ENCODE results near the gene PGAP6. TPM values are rescaled to one million over a fixed set of nuclear protein-coding genes. Genes with fewer than 3 reads are reported as not detected.

Gene PGAP6
- total RNA-seq, 1 donor from 2014 or later = 44.2 TPM

GRCh38 chr16:370443-370842 is 11.3 kb downstream of the PGAP6 start, which contains the start of gene MRPL28:
Gene MRPL28 (minus strand): TSS chr16:370538. CDS start chr16:370218, 320 bp downstream.
- Histone ChIP-seq H3K36me3 (ENCODE audit: control insufficient read depth, insufficient read depth, low read length) (peaks cover 11% of the 10 kb centered on the region), H3K27me3 (ENCODE audit: control insufficient read depth, insufficient read depth, low read length) (no peaks in the 10 kb centered on the region), H3K4me3 (ENCODE audit: low read depth, low read length) (peak within 1 kb of the TSS; percentile 40)
- FAIRE-seq (no peak), DNase-seq (ENCODE audit: low read depth) (peak; percentile 84)
- no peak for TF ChIP-seq CTCF (IDR thresholded peaks at IDR 0.05; ENCODE audit: insufficient read depth, low read length, severe bottlenecking)

- DNase-seq (ENCODE audit: low read depth) (no peak), FAIRE-seq (no peak)
- no peak for TF ChIP-seq CTCF (IDR thresholded peaks at IDR 0.05; ENCODE audit: insufficient read depth, low read length, severe bottlenecking)
- peak overlapping the region; percentile 40 for H3K4me3 ChIP-seq (ENCODE audit: low read depth, low read length)
- no peaks in the 10 kb centered on the region for H3K27me3 ChIP-seq (ENCODE audit: control insufficient read depth, insufficient read depth, low read length)
- H3K36me3 ChIP-seq (ENCODE audit: control insufficient read depth, insufficient read depth, low read length) = peaks cover 11% of the 10 kb centered on the region
Observed at GRCh38 chr16:369866-370436, 11.8 kb downstream of the PGAP6 start.

GRCh38 chr16:369275-369865 is 12.4 kb downstream of the PGAP6 start:
- TF ChIP-seq CTCF (IDR thresholded peaks at IDR 0.05; ENCODE audit: insufficient read depth, low read length, severe bottlenecking) = no peak
- Histone ChIP-seq H3K36me3 (ENCODE audit: control insufficient read depth, insufficient read depth, low read length) (peaks cover 7% of the 10 kb centered on the region), H3K4me3 (ENCODE audit: low read depth, low read length) (peak overlapping the region; percentile 40), H3K27me3 (ENCODE audit: control insufficient read depth, insufficient read depth, low read length) (no peaks in the 10 kb centered on the region)
- FAIRE-seq (no peak), DNase-seq (ENCODE audit: low read depth) (no peak)

GRCh38 chr16:368388-369158 is 13.2 kb downstream of the PGAP6 start:
- no peak for TF ChIP-seq CTCF (IDR thresholded peaks at IDR 0.05; ENCODE audit: insufficient read depth, low read length, severe bottlenecking)
- Histone ChIP-seq H3K4me3 (ENCODE audit: low read depth, low read length) (no peak overlapping the region), H3K36me3 (ENCODE audit: control insufficient read depth, insufficient read depth, low read length) (peaks cover 7% of the 10 kb centered on the region), H3K27me3 (ENCODE audit: control insufficient read depth, insufficient read depth, low read length) (no peaks in the 10 kb centered on the region)
- DNase-seq (ENCODE audit: low read depth) = no peak
- FAIRE-seq = no peak

- no peak for TF ChIP-seq CTCF (IDR thresholded peaks at IDR 0.05; ENCODE audit: insufficient read depth, low read length, severe bottlenecking)
- Histone ChIP-seq H3K4me3 (ENCODE audit: low read depth, low read length) (no peak overlapping the region), H3K27me3 (ENCODE audit: control insufficient read depth, insufficient read depth, low read length) (no peaks in the 10 kb centered on the region), H3K36me3 (ENCODE audit: control insufficient read depth, insufficient read depth, low read length) (peaks cover 7% of the 10 kb centered on the region)
- no peak for FAIRE-seq
- no peak for DNase-seq (ENCODE audit: low read depth)
Observed at GRCh38 chr16:367333-367903, 14.4 kb downstream of the PGAP6 start.
